Prostate gland (tissue), 2 donors: ENCODE measurements around the gene NR0B2. TPM values are rescaled to one million over a fixed set of nuclear protein-coding genes. Genes with fewer than 3 reads are reported as not detected.
A peak's percentile ranks its signal among the peaks of the same experiment; 100 is the strongest.
"Not testable (repeated sequence)": the region's sequence is repeated elsewhere in the genome, so short reads cannot be mapped to it uniquely, and the experiment has no call there.

Source experiments
- DNase-seq: peaks from one replicate; pipeline ENCODE4 v3.0.0-alpha.2; 2019; ENCODE audit warnings: low spot score
- H3K27ac ChIP-seq, 2 donors: fragments of 200-600 bp; sonication (generic); 2 replicates each; pipeline ENCODE4 v1.5.1; 2017 to 2019
- H3K27me3 ChIP-seq: fragments of 200-600 bp; sonication (generic); replicated peaks from 2 replicates; pipeline ENCODE4 v1.5.1; 2019; ENCODE audit not compliant: insufficient read depth
- H3K36me3 ChIP-seq, 2 donors: fragments of 200-600 bp; sonication (generic); 1 replicate in 1 of 2; 2 replicates in 1 of 2; pipeline versions ENCODE4 v1.5.1 to v1.8.1; 2017 to 2019
- H3K4me1 ChIP-seq: fragments of 200-600 bp; sonication (generic); replicated peaks from 2 replicates; pipeline ENCODE4 v1.5.1; 2019
- H3K4me3 ChIP-seq, 2 donors: fragments of 200-600 bp; sonication (generic); 2 replicates each; pipeline ENCODE4 v1.5.1; 2017 to 2019
- H3K9me3 ChIP-seq: fragments of 200-600 bp; sonication (generic); 2 replicates; pipeline ENCODE4 v1.5.1; 2017
- CTCF ChIP-seq, 4 experiments: fragments of 200-600 bp in 2 of 4; fragments of 450-650 bp in 2 of 4; sonication (generic) in 2 of 4; IDR thresholded peaks; 1 replicate in 3 of 4; 2 replicates in 1 of 4; pipeline ENCODE4 v1.5.1; 2016 to 2019; ENCODE audit warnings: antibody characterized with exemption in 4 of 4, mild to moderate bottlenecking in 2 of 4, moderate library complexity in 2 of 4
- POLR2A ChIP-seq: fragments of 450-650 bp; IDR thresholded peaks from one replicate; pipeline ENCODE4 v1.6.1; 2016; ENCODE audit warnings: antibody characterized with exemption, mild to moderate bottlenecking
- POLR2AphosphoS5 ChIP-seq: sonication (generic); formaldehyde crosslinking; IDR thresholded peaks from one replicate; pipeline ENCODE4 v1.6.1; 2017; ENCODE audit warnings: antibody characterized with exemption
- whole genome bisulfite sequencing: methylation state at CpG from one replicate; pipeline ENCODE4 v1.1.5; 2018; 5-methylcytosine and 5-hydroxymethylcytosine counted together
- intact Hi-C: fragments of 100-400 bp; cut with DNase I; formaldehyde crosslinking; loops from one replicate; pipeline ENCODE4 v1.14.2; 2022
- total RNA-seq, 2 donors: library from RNA; depleted of rRNA; stranded (reverse); fragments of >200 nt; gene quantifications; one replicate each; pipeline ENCODE4 v1.1.0, GENCODE V29; 2016

The NR0B2 gene
- total RNA-seq, 2 donors from 2014 or later: not detected

- 85% methylated on average over 1 of the region's 1 CpG for WGBS
- H3K27ac ChIP-seq: no peak overlapping the region
- H3K4me1 ChIP-seq: peaks cover 6% of the 10 kb centered on the region
- no peak overlapping the region for H3K4me3 ChIP-seq
- no peaks in the 10 kb centered on the region for H3K27me3 ChIP-seq
- no peak for DNase-seq
- TF ChIP-seq POLR2A: no peak
- peak in 1 of 4 experiments; percentile 21 for TF ChIP-seq CTCF (IDR thresholded peaks at IDR 0.05)
- TF ChIP-seq POLR2AphosphoS5: no peak
- intact Hi-C loops: no loop called here
- peaks cover 10 to 33% of the 10 kb centered on the region in 2 donors for H3K36me3 ChIP-seq
- no peaks in the 10 kb centered on the region for H3K9me3 ChIP-seq
Observed at GRCh38 chr1:26887125-26887524, 26.6 kb downstream of the NR0B2 start.

- intact Hi-C loops: no loop called here
- 85% methylated on average over 5 of the region's 5 CpGs for WGBS
- Histone ChIP-seq H3K27ac (no peak overlapping the region), H3K36me3 (peaks cover 5 to 41% of the 10 kb centered on the region in 2 donors), H3K4me3 (no peak overlapping the region), H3K9me3 (no peaks in the 10 kb centered on the region), H3K4me1 (peaks cover under 1% of the 10 kb centered on the region), H3K27me3 (no peaks in the 10 kb centered on the region)
- TF ChIP-seq POLR2AphosphoS5: no peak
- TF ChIP-seq POLR2A: no peak
- no peak for TF ChIP-seq CTCF (IDR thresholded peaks at IDR 0.05)
- no peak for DNase-seq
Observed at GRCh38 chr1:26882696-26883463, 30.9 kb downstream of the NR0B2 start.

DNA sequence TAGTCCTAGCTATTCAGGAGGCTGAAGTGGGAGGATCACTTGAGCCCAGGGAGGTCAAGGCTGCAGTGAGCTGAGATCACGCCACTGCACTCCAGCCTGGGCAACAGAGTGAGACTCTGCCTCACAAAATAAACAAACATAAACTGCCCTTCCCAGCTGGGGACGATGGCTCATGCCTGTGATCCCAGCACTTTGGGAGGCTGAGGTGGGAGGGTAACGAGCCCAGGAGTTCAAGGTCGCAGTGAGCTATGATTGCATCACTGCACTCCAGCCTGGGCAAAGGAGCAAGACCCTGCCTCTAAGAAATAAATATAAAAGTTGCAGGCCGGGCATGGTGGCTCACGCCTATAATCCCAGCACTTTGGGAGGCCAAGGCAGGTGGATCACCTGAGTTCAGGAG lies 32.2 kb downstream of the NR0B2 start:
- H3K27ac ChIP-seq, H3K4me1 ChIP-seq, H3K4me3 ChIP-seq, H3K9me3 ChIP-seq, H3K27me3 ChIP-seq, DNase-seq, intact Hi-C loops: not testable (repeated sequence)
- peaks cover 5 to 36% of the 10 kb centered on the region in 2 donors for H3K36me3 ChIP-seq
- WGBS: 89% methylated on average over 6 of the region's 6 CpGs

DNA sequence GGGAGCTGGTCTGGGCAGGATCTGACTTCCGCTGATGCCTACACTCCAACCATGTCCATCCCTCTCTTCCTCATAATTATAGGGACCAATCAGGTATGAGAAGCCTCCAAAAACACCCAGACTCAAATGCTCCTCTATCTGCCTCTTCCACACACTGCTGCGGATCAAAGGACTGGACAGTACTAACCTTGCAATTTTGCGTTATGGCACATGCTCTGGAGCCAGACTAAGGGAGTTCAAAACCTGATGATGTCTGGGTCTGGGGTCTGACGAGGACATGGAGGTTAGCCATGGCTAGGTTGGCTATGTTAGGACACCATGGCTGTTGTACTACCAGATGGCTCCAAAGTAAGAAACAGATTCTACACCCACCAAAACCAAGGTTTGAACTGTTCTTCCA lies 34.0 kb downstream of the NR0B2 start:
- DNase-seq: no peak
- intact Hi-C loops: loop anchor here (10.0 kb wide), 1 partner anchor 275 kb away; no protein-coding TSS in a partner anchor
- H3K27ac ChIP-seq: no peak overlapping the region
- no peaks in the 10 kb centered on the region for H3K27me3 ChIP-seq
- no peaks in the 10 kb centered on the region for H3K9me3 ChIP-seq
- no peak for TF ChIP-seq CTCF (IDR thresholded peaks at IDR 0.05)
- TF ChIP-seq POLR2AphosphoS5: no peak
- TF ChIP-seq POLR2A: no peak
- H3K36me3 ChIP-seq: peaks cover 0 to 23% of the 10 kb centered on the region in 2 donors
- H3K4me3 ChIP-seq: no peak overlapping the region
- WGBS: 89% methylated on average over 4 of the region's 4 CpGs
- peaks cover 3% of the 10 kb centered on the region for H3K4me1 ChIP-seq

- H3K27me3 ChIP-seq: no peaks in the 10 kb centered on the region
- intact Hi-C loops: loop anchor here (2.0 to 10.0 kb wide), 2 partner anchors 25 to 273 kb away; no protein-coding TSS in a partner anchor
- H3K9me3 ChIP-seq: no peaks in the 10 kb centered on the region
- no peak overlapping the region for H3K4me3 ChIP-seq
- peaks cover 0 to 10% of the 10 kb centered on the region in 2 donors for H3K36me3 ChIP-seq
- peaks cover 3% of the 10 kb centered on the region for H3K4me1 ChIP-seq
- no peak overlapping the region for H3K27ac ChIP-seq
- 33% methylated on average over 2 of the region's 2 CpGs for WGBS
- no peak for DNase-seq
- TF ChIP-seq POLR2AphosphoS5 (no peak), CTCF (IDR thresholded peaks at IDR 0.05) (no peak), POLR2A (no peak)
Observed at GRCh38 chr1:26877326-26877725, 36.4 kb downstream of the NR0B2 start.
